Stimulated activated effector memory CD8-positive, alpha-beta T cell treated with anti-CD3 and anti-CD28 coated beads, Interleukin-12 subunit alpha, Interleukin-12 subunit beta, amount 100 ng/mL, for 72 hours (primary cell): ENCODE measurements around the gene CELF1.
A peak's percentile ranks its signal among the peaks of the same experiment; 100 is the strongest.

ENCODE experiments used
- ATAC-seq: fragments of 150-1000 bp; cut with Tn5 transposase; 2 replicates; pipeline ENCODE4 v1.10.0; 2021
- DNase-seq, 2 donors: peaks; one replicate each; pipeline ENCODE4 v3.0.0; 2021 to 2022; ENCODE audit warnings: low spot score in 2 of 2
- H3K27ac Mint-ChIP-seq: one replicate; pipeline ENCODE4 v1.8.0; 2022; ENCODE audit warnings: mild to moderate bottlenecking, mixed read lengths
- H3K36me3 Mint-ChIP-seq: one replicate; pipeline ENCODE4 v1.8.0; 2022; ENCODE audit warnings: mild to moderate bottlenecking, mixed read lengths
- H3K4me1 Mint-ChIP-seq: one replicate; pipeline ENCODE4 v1.8.0; 2022; ENCODE audit warnings: mixed read lengths
- H3K4me3 Mint-ChIP-seq: one replicate; pipeline ENCODE4 v1.8.0; 2022; ENCODE audit warnings: mild to moderate bottlenecking, mixed read lengths
- H3K9me3 Mint-ChIP-seq: one replicate; pipeline ENCODE4 v1.8.0; 2022; ENCODE audit warnings: mixed read lengths

CELF1 gene

GRCh38 chr11:47512701-47513100, 40.2 kb downstream of the CELF1 start:
- Mint-ChIP-seq H3K4me1 (peaks cover 72% of the 10 kb centered on the region), H3K27ac (no peak overlapping the region), H3K36me3 (peaks cover 23% of the 10 kb centered on the region), H3K9me3 (no peaks in the 10 kb centered on the region), H3K4me3 (no peak overlapping the region)
- DNase-seq (no peak), ATAC-seq (no peak)

- H3K4me3 Mint-ChIP-seq, result no peak overlapping the region
- H3K27ac Mint-ChIP-seq, result no peak overlapping the region
- no peaks in the 10 kb centered on the region for H3K9me3 Mint-ChIP-seq
- ATAC-seq (no peak), DNase-seq (no peak)
- peaks cover 15% of the 10 kb centered on the region for H3K36me3 Mint-ChIP-seq
- peaks cover 75% of the 10 kb centered on the region for H3K4me1 Mint-ChIP-seq
Measured at GRCh38 chr11:47511917-47512316, 41.0 kb downstream of the CELF1 start.

- Mint-ChIP-seq H3K36me3 (peaks cover 24% of the 10 kb centered on the region), H3K4me3 (no peak overlapping the region), H3K27ac (peak overlapping the region; percentile 89), H3K4me1 (peaks cover 76% of the 10 kb centered on the region), H3K9me3 (no peaks in the 10 kb centered on the region)
- DNase-seq (no peak), ATAC-seq (peak; percentile 92)
Measured at GRCh38 chr11:47510209-47510608, 42.7 kb downstream of the CELF1 start.

- no peak for ATAC-seq
- Mint-ChIP-seq H3K4me1 (peaks cover 70% of the 10 kb centered on the region), H3K36me3 (peaks cover 35% of the 10 kb centered on the region), H3K4me3 (peak overlapping the region; percentile 36), H3K27ac (peak overlapping the region; percentile 89), H3K9me3 (no peaks in the 10 kb centered on the region)
- DNase-seq, result no peak
Measured at GRCh38 chr11:47509077-47509536, 43.8 kb downstream of the CELF1 start.

- Mint-ChIP-seq H3K27ac (peak overlapping the region; percentile 89), H3K9me3 (no peaks in the 10 kb centered on the region), H3K4me1 (peaks cover 63% of the 10 kb centered on the region), H3K4me3 (peak overlapping the region; percentile 36), H3K36me3 (peaks cover 29% of the 10 kb centered on the region)
- DNase-seq (no peak), ATAC-seq (no peak)
Measured at GRCh38 chr11:47508240-47508957, 44.5 kb downstream of the CELF1 start.

- Mint-ChIP-seq H3K27ac (peak overlapping the region; percentile 89), H3K4me1 (peaks cover 68% of the 10 kb centered on the region)
Measured at GRCh38 chr11:47507563-47508239, 45.2 kb downstream of the CELF1 start.

GRCh38 chr11:47506795-47507562, 46.0 kb downstream of the CELF1 start:
- peaks cover 76% of the 10 kb centered on the region for H3K4me1 Mint-ChIP-seq
- DNase-seq, result no peak
- peaks cover 38% of the 10 kb centered on the region for H3K36me3 Mint-ChIP-seq
- no peak for ATAC-seq
- H3K27ac Mint-ChIP-seq, result peak overlapping the region; percentile 89
- no peak overlapping the region for H3K4me3 Mint-ChIP-seq
- H3K9me3 Mint-ChIP-seq, result no peaks in the 10 kb centered on the region

More at GRCh38 chr11:47507563-47508239, 45.2 kb downstream of the CELF1 start:
- peaks cover 31% of the 10 kb centered on the region for H3K36me3 Mint-ChIP-seq
- no peaks in the 10 kb centered on the region for H3K9me3 Mint-ChIP-seq
- no peak for DNase-seq
- peak overlapping the region; percentile 36 for H3K4me3 Mint-ChIP-seq
- ATAC-seq, result no peak

- no peak overlapping the region for H3K4me3 Mint-ChIP-seq
- H3K9me3 Mint-ChIP-seq, result no peaks in the 10 kb centered on the region
- H3K27ac Mint-ChIP-seq, result peak overlapping the region; percentile 89
Measured at GRCh38 chr11:47506373-47506772, 46.6 kb downstream of the CELF1 start.

GRCh38 chr11:47504910-47505309, 48.0 kb downstream of the CELF1 start:
- Mint-ChIP-seq H3K4me1 (peaks cover 69% of the 10 kb centered on the region), H3K36me3 (peaks cover 52% of the 10 kb centered on the region), H3K9me3 (no peaks in the 10 kb centered on the region), H3K4me3 (no peak overlapping the region), H3K27ac (peak overlapping the region; percentile 81)
- DNase-seq (no peak), ATAC-seq (peak; percentile 79)

More at GRCh38 chr11:47506373-47506772, 46.6 kb downstream of the CELF1 start:
- H3K4me1 Mint-ChIP-seq, result peaks cover 72% of the 10 kb centered on the region
- peaks cover 41% of the 10 kb centered on the region for H3K36me3 Mint-ChIP-seq
- DNase-seq, result no peak
- ATAC-seq, result no peak

- DNase-seq, result no peak
- H3K9me3 Mint-ChIP-seq, result no peaks in the 10 kb centered on the region
- no peak overlapping the region for H3K4me3 Mint-ChIP-seq
- H3K36me3 Mint-ChIP-seq, result peaks cover 56% of the 10 kb centered on the region
- H3K27ac Mint-ChIP-seq, result no peak overlapping the region
- peaks cover 60% of the 10 kb centered on the region for H3K4me1 Mint-ChIP-seq
- ATAC-seq, result no peak
Measured at GRCh38 chr11:47503227-47503626, 49.7 kb downstream of the CELF1 start.

GRCh38 chr11:47502767-47503166, 50.2 kb downstream of the CELF1 start:
- ATAC-seq, result no peak
- Mint-ChIP-seq H3K4me1 (peaks cover 56% of the 10 kb centered on the region), H3K36me3 (peaks cover 61% of the 10 kb centered on the region), H3K4me3 (no peak overlapping the region), H3K27ac (no peak overlapping the region), H3K9me3 (no peaks in the 10 kb centered on the region)
- no peak for DNase-seq

- H3K9me3 Mint-ChIP-seq, result no peaks in the 10 kb centered on the region
Measured at GRCh38 chr11:47501101-47501500, 51.8 kb downstream of the CELF1 start.

GRCh38 chr11:47500121-47500520, 52.8 kb downstream of the CELF1 start:
- H3K9me3 Mint-ChIP-seq, result no peaks in the 10 kb centered on the region
- H3K4me3 Mint-ChIP-seq, result no peak overlapping the region
- H3K4me1 Mint-ChIP-seq, result peaks cover 34% of the 10 kb centered on the region
- peak overlapping the region; percentile 69 for H3K27ac Mint-ChIP-seq
- H3K36me3 Mint-ChIP-seq, result peaks cover 53% of the 10 kb centered on the region
- DNase-seq (no peak), ATAC-seq (no peak)

More at GRCh38 chr11:47501101-47501500, 51.8 kb downstream of the CELF1 start:
- H3K27ac Mint-ChIP-seq, result peak overlapping the region; percentile 69
- peaks cover 39% of the 10 kb centered on the region for H3K4me1 Mint-ChIP-seq
- peaks cover 58% of the 10 kb centered on the region for H3K36me3 Mint-ChIP-seq
- DNase-seq, result no peak
- H3K4me3 Mint-ChIP-seq, result no peak overlapping the region
- no peak for ATAC-seq

GRCh38 chr11:47499614-47500013, 53.3 kb downstream of the CELF1 start:
- ATAC-seq (no peak), DNase-seq (no peak)
- Mint-ChIP-seq H3K9me3 (no peaks in the 10 kb centered on the region), H3K4me1 (peaks cover 30% of the 10 kb centered on the region), H3K4me3 (no peak overlapping the region), H3K27ac (peak overlapping the region; percentile 69), H3K36me3 (peaks cover 48% of the 10 kb centered on the region)

- Mint-ChIP-seq H3K9me3 (no peaks in the 10 kb centered on the region), H3K4me3 (no peak overlapping the region), H3K4me1 (peaks cover 31% of the 10 kb centered on the region), H3K36me3 (peaks cover 44% of the 10 kb centered on the region), H3K27ac (peak overlapping the region; percentile 69)
- ATAC-seq (no peak), DNase-seq (no peak)
Measured at GRCh38 chr11:47499161-47499560, 53.8 kb downstream of the CELF1 start.
